Upper lobe of left lung (tissue), 6 donors: ENCODE results near the gene RTEL1. TPM values are rescaled to one million over a fixed set of nuclear protein-coding genes. Genes with fewer than 3 reads are reported as not detected.

ENCODE experiments used
- ATAC-seq, 2 donors: fragments of 200-7000 bp; cut with Tn5 transposase; one replicate each; pipeline ENCODE4 v1.9.1; 2022; ENCODE audit warnings: mild to moderate bottlenecking in 2 of 2, moderate library complexity in 2 of 2; ENCODE audit not compliant: low FRiP score in 2 of 2
- DNase-seq, 2 donors: peaks; one replicate each; pipeline ENCODE4 v3.0.0-alpha.2; 2019 to 2020
- H3K27ac ChIP-seq, 4 donors: fragments of 200-600 bp; sonication (generic); one replicate each; pipeline ENCODE4 v1.5.1; 2016 to 2019
- H3K27me3 ChIP-seq, 4 donors: fragments of 200-600 bp; sonication (generic); one replicate each; pipeline ENCODE4 v1.5.1; 2017 to 2019
- H3K36me3 ChIP-seq, 4 donors: fragments of 200-600 bp; sonication (generic); one replicate each; pipeline ENCODE4 v1.5.1; 2016 to 2019
- H3K4me1 ChIP-seq, 4 donors: fragments of 200-600 bp; sonication (generic); one replicate each; pipeline ENCODE4 v1.5.1; 2018 to 2019
- H3K4me3 ChIP-seq, 4 donors: fragments of 200-600 bp; sonication (generic); one replicate each; pipeline ENCODE4 v1.5.1; 2017 to 2019; ENCODE audit warnings: mild to moderate bottlenecking in 2 of 4, moderate library complexity in 1 of 4
- H3K9me3 ChIP-seq, 4 donors: fragments of 200-600 bp; sonication (generic); one replicate each; pipeline ENCODE4 v1.5.1; 2018 to 2019
- EP300 ChIP-seq, 4 donors: sonication (generic); formaldehyde crosslinking; IDR thresholded peaks; one replicate each; pipeline ENCODE4 v1.5.1; 2017; ENCODE audit warnings: antibody characterized with exemption in 4 of 4, control low read depth in 2 of 4
- POLR2A ChIP-seq, 4 donors: fragments of 450-650 bp; IDR thresholded peaks; one replicate each; pipeline ENCODE4 v1.5.1; 2016 to 2017; ENCODE audit warnings: antibody characterized with exemption in 4 of 4, mild to moderate bottlenecking in 2 of 4
- POLR2AphosphoS5 ChIP-seq, 2 donors: sonication (generic); formaldehyde crosslinking; IDR thresholded peaks; one replicate each; pipeline ENCODE4 v1.5.1; 2017; ENCODE audit warnings: antibody characterized with exemption in 2 of 2
- WGBS, 2 donors: methylation state at CpG; one replicate each; pipeline ENCODE4 v1.1.5; 2017 to 2018; 5-methylcytosine and 5-hydroxymethylcytosine counted together
- small RNA-seq, 4 donors: library from RNA; depleted of rRNA; stranded (forward); fragments of <200 nt; gene quantifications; one replicate each; pipeline ENCODE3, GENCODE V24; 2016
- total RNA-seq, 6 donors: library from RNA; depleted of rRNA in 4 of 6; stranded (reverse); fragments of >200 nt in 4 of 6; gene quantifications; one replicate each; pipeline versions ENCODE4 v1.1.0 to v1.2.1, GENCODE V29; 2016 to 2021
- TF ChIP-seq, protein P1 (sequence below), 6 experiments: fragments of 450-650 bp in 4 of 6; fragments of 200-600 bp in 2 of 6; sonication (generic) in 2 of 6; IDR thresholded peaks; one replicate each; pipeline ENCODE4 v1.5.1; 2016 to 2019; ENCODE audit warnings: antibody characterized with exemption in 6 of 6
- donor health status: DM: no; HTN: no; CAD: no; lungs with moderate emphysema.
- donor health status: DM: no; HTN: yes; CAD: no; lungs with severe emphysema.

RTEL1 gene
- total RNA-seq, 6 donors from 2014 or later: 8.6 to 73.3 (median 32.5) TPM

DNA sequence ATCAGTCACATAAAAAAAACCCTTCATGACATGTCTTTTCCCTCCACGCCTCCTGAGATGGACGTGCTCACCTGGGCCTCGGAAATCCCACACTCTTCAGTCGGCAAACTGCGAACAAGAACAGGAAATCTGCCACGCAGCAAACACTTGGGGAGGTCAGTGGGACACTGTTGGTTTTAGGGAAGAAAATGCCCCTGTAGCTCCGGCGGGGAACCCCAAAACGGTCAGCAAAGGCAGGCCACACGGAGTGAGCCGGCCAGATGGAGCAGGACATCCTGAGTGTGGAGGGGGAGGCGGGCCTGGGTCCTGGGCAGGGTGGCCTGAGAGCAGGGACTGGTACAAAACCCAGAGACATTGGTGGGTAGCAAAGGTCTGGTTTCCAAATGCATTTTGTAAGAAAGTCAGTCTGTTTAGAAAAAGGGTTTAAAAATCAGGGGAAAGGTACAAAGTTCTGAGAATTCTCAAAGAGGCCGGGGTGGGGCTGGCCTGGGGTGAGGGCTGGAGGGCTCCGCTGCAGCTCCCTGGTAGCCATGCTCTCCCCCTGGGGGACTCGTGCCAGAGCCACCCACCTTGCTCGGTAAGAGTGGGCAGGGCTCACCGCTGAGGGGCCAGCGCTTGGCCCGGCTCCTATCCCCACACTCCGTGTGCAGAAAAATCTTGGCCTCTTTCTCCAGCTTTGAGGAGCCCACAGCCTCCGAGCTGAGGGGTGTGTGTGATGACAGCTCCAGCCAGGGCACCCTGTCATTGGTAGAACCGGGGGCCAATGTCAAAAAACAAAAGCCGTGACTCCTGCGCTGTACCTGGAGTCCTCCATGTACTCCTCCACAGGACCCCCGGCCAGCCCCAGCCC is 86.7 kb downstream of the RTEL1 start:
- no peaks in the 10 kb centered on the region for H3K9me3 ChIP-seq
- peaks cover 17 to 20% (median 19%) of the 10 kb centered on the region in 4 donors for H3K4me1 ChIP-seq
- no peak for TF ChIP-seq POLR2AphosphoS5 (IDR thresholded peaks at IDR 0.05)
- TF ChIP-seq, protein P1, sequence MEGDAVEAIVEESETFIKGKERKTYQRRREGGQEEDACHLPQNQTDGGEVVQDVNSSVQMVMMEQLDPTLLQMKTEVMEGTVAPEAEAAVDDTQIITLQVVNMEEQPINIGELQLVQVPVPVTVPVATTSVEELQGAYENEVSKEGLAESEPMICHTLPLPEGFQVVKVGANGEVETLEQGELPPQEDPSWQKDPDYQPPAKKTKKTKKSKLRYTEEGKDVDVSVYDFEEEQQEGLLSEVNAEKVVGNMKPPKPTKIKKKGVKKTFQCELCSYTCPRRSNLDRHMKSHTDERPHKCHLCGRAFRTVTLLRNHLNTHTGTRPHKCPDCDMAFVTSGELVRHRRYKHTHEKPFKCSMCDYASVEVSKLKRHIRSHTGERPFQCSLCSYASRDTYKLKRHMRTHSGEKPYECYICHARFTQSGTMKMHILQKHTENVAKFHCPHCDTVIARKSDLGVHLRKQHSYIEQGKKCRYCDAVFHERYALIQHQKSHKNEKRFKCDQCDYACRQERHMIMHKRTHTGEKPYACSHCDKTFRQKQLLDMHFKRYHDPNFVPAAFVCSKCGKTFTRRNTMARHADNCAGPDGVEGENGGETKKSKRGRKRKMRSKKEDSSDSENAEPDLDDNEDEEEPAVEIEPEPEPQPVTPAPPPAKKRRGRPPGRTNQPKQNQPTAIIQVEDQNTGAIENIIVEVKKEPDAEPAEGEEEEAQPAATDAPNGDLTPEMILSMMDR (IDR thresholded peaks at IDR 0.05): no peak
- no peak for TF ChIP-seq EP300 (IDR thresholded peaks at IDR 0.05)
- TF ChIP-seq POLR2A (IDR thresholded peaks at IDR 0.05): no peak
- H3K27me3 ChIP-seq: no peaks in the 10 kb centered on the region
- no peak for ATAC-seq
- H3K27ac ChIP-seq: no peak overlapping the region
- peaks cover 7 to 52% (median 31%) of the 10 kb centered on the region in 4 donors for H3K36me3 ChIP-seq
- H3K4me3 ChIP-seq: no peak overlapping the region
- no peak for DNase-seq
- 66 to 72% methylated on average over 19 to 25 of the region's 25 CpGs for WGBS, 2 donors

GRCh38 chr20:63745424-63745805 is 87.3 kb downstream of the RTEL1 start:
- no peak for DNase-seq

More at GRCh38 chr20:63745424-63745805, 87.3 kb downstream of the RTEL1 start:
- Histone ChIP-seq H3K36me3 (peaks cover 7 to 56% (median 31%) of the 10 kb centered on the region in 4 donors), H3K4me3 (no peak overlapping the region), H3K27ac (no peak overlapping the region), H3K4me1 (peaks cover 16 to 18% (median 17%) of the 10 kb centered on the region in 4 donors), H3K9me3 (no peaks in the 10 kb centered on the region), H3K27me3 (no peaks in the 10 kb centered on the region)
- ATAC-seq: no peak
- TF ChIP-seq EP300 (IDR thresholded peaks at IDR 0.05) (no peak), POLR2AphosphoS5 (IDR thresholded peaks at IDR 0.05) (no peak), POLR2A (IDR thresholded peaks at IDR 0.05) (no peak)
- TF ChIP-seq, protein P1 (IDR thresholded peaks at IDR 0.05): no peak
- 81 to 84% methylated on average over 15 of the region's 15 CpGs for WGBS, 2 donors

Small RNAs within 50 kb of the gene (small RNA-seq; reads per million reads assigned to genes)
- gene LIME1 (0 reads per million in 4 donors), gene TNFRSF6B (0 reads per million in 4 donors)

Other genes with a start within 250 kb of the RTEL1 start
- under 1 TPM in 1 of 6 donors, not detected in 5; 0.66 TPM for gene KCNQ2, start 185.7 kb upstream of the RTEL1 start, total RNA-seq
- gene EEF1A2, start 159.2 kb upstream of the RTEL1 start, total RNA-seq: 1 to 10 TPM in 2 of 6 donors, under 1 TPM in 2, not detected in 2; 0.61 to 1.6 (median 1.1) TPM
- 100 to 1,000 TPM in 5 of 6 donors, 10 to 100 TPM in 1; 91.1 to 468 (median 416) TPM for gene PPDPF, start 137.5 kb upstream of the RTEL1 start, total RNA-seq
- 1 to 10 TPM; 3.3 to 9.8 (median 6.0) TPM for gene PTK6, start 120.9 kb upstream of the RTEL1 start, total RNA-seq
- gene SRMS, start 110.6 kb upstream of the RTEL1 start, total RNA-seq: not detected
- 1 to 10 TPM in 4 of 6 donors, under 1 TPM in 2; 0.29 to 6.5 (median 1.4) TPM for gene FNDC11, start 104.2 kb upstream of the RTEL1 start, total RNA-seq
- gene HELZ2, start 84.1 kb upstream of the RTEL1 start, total RNA-seq: 100 to 1,000 TPM in 1 of 6 donors, 10 to 100 TPM in 5; 40.1 to 102 (median 56.6) TPM
- 10 to 100 TPM; 10.1 to 12.9 (median 12.4) TPM for gene GMEB2, start 31.2 kb upstream of the RTEL1 start, total RNA-seq
- 10 to 100 TPM in 3 of 6 donors, 1 to 10 TPM in 3; 2.1 to 16.5 (median 9.1) TPM for gene STMN3, start 4.9 kb upstream of the RTEL1 start, total RNA-seq
- 10 to 100 TPM; 13.8 to 34.8 (median 16.9) TPM for gene TNFRSF6B, start 38.3 kb downstream of the RTEL1 start, total RNA-seq
- 10 to 100 TPM; 26.8 to 56.4 (median 46.3) TPM for gene ARFRP1, start 49.7 kb downstream of the RTEL1 start, total RNA-seq
- gene ZGPAT, start 49.7 kb downstream of the RTEL1 start, total RNA-seq: 10 to 100 TPM; 24.8 to 70.2 (median 36.8) TPM
- 10 to 100 TPM; 12.4 to 51.3 (median 15.3) TPM for gene LIME1, start 78.4 kb downstream of the RTEL1 start, total RNA-seq
- gene SLC2A4RG, start 81.5 kb downstream of the RTEL1 start, total RNA-seq: 100 to 1,000 TPM in 1 of 6 donors, 10 to 100 TPM in 5; 28.8 to 106 (median 71.9) TPM
- gene ZBTB46, start 173.0 kb downstream of the RTEL1 start, total RNA-seq: 10 to 100 TPM in 4 of 6 donors, 1 to 10 TPM in 2; 7.6 to 25.3 (median 11.6) TPM
- gene ABHD16B, start 203.2 kb downstream of the RTEL1 start, total RNA-seq: under 1 TPM in 1 of 6 donors, not detected in 5; 0.23 TPM
- gene TPD52L2, start 207.0 kb downstream of the RTEL1 start, total RNA-seq: 100 to 1,000 TPM in 1 of 6 donors, 10 to 100 TPM in 5; 64.2 to 103 (median 79.4) TPM
- 10 to 100 TPM; 44.6 to 66.0 (median 60.7) TPM for gene DNAJC5, start 236.8 kb downstream of the RTEL1 start, total RNA-seq